ENCODE measurements around the gene PDLIM1.

GRCh38 chr10:95193944-95194343, 96.9 kb downstream of the PDLIM1 start, which contains the start of gene ACSM6:
- TF ChIP-seq, protein P1, sequence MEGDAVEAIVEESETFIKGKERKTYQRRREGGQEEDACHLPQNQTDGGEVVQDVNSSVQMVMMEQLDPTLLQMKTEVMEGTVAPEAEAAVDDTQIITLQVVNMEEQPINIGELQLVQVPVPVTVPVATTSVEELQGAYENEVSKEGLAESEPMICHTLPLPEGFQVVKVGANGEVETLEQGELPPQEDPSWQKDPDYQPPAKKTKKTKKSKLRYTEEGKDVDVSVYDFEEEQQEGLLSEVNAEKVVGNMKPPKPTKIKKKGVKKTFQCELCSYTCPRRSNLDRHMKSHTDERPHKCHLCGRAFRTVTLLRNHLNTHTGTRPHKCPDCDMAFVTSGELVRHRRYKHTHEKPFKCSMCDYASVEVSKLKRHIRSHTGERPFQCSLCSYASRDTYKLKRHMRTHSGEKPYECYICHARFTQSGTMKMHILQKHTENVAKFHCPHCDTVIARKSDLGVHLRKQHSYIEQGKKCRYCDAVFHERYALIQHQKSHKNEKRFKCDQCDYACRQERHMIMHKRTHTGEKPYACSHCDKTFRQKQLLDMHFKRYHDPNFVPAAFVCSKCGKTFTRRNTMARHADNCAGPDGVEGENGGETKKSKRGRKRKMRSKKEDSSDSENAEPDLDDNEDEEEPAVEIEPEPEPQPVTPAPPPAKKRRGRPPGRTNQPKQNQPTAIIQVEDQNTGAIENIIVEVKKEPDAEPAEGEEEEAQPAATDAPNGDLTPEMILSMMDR (IDR thresholded peaks at IDR 0.05) = no peak
- no peak for TF ChIP-seq EP300 (IDR thresholded peaks at IDR 0.05)
- TF ChIP-seq POLR2AphosphoS5 (IDR thresholded peaks at IDR 0.05) = no peak
